Stimulated activated CD8-positive, alpha-beta memory T cell treated with anti-CD3 and anti-CD28 coated beads, Interleukin-7, amount 100 ng/mL, for 48 hours (primary cell): ENCODE data around the gene TMEM187.

Experiments used
- DNase-seq, 2 donors: peaks; one replicate each; pipeline ENCODE4 v3.0.0-alpha.2; 2020; ENCODE audit warnings: low read depth in 1 of 2; ENCODE audit errors: extremely low read depth in 1 of 2

Gene TMEM187

GRCh38 chrX:153934762-153935325, 37.7 kb upstream of the TMEM187 start, which contains the start of gene NAA10:
TSS of gene NAA10 (minus strand) at chrX:153935037. CDS start at chrX:153934904, 133 bp downstream.
- DNase-seq = peak in 1 of 2 donors; percentile 63

- DNase-seq = no peak
These were observed 37.2 kb upstream of the TMEM187 start for GRCh38 chrX:153935326-153935851.

- no peak for DNase-seq
These were observed 35.5 kb upstream of the TMEM187 start for GRCh38 chrX:153937056-153937455.

GRCh38 chrX:153938226-153938786, 34.2 kb upstream of the TMEM187 start:
- DNase-seq = no peak

- DNase-seq = no peak
These were observed 33.0 kb upstream of the TMEM187 start for GRCh38 chrX:153939573-153939972.

GRCh38 chrX:153941336-153942252, 31.0 kb upstream of the TMEM187 start:
- DNase-seq = no peak

- no peak for DNase-seq
These were observed 28.3 kb upstream of the TMEM187 start, which contains the start of gene RENBP for GRCh38 chrX:153944140-153944799. TSS of gene RENBP (minus strand) at chrX:153944643. CDS start at chrX:153944610, 33 bp downstream.

- DNase-seq = no peak
These were observed 27.8 kb upstream of the TMEM187 start for GRCh38 chrX:153944800-153945150.

- no peak for DNase-seq
These were observed 26.3 kb upstream of the TMEM187 start for GRCh38 chrX:153945956-153946943.

- DNase-seq = peak in 1 of 2 donors; percentile 55
These were observed 25.4 kb upstream of the TMEM187 start for GRCh38 chrX:153947009-153947769.

- no peak for DNase-seq
These were observed 24.5 kb upstream of the TMEM187 start for GRCh38 chrX:153948002-153948466.

- no peak for DNase-seq
These were observed 23.4 kb upstream of the TMEM187 start for GRCh38 chrX:153948847-153949805.

GRCh38 chrX:153950127-153950526, 22.4 kb upstream of the TMEM187 start:
- DNase-seq = no peak

- no peak for DNase-seq
These were observed 20.7 kb upstream of the TMEM187 start for GRCh38 chrX:153951683-153952372.

GRCh38 chrX:153952373-153953026, 20.1 kb upstream of the TMEM187 start:
- no peak for DNase-seq

- peak; percentile 47 to 63 for DNase-seq
These were observed 19.2 kb upstream of the TMEM187 start for GRCh38 chrX:153953342-153953830.
